GM19351 (cell line): ENCODE results near the gene CADM1.

Source experiments
- ATAC-seq: cut with Tn5 transposase; IDR thresholded peaks from one replicate; pipeline ENCODE4 v1.9.1; 2021; ENCODE audit warnings: mild to moderate bottlenecking, moderate library complexity; ENCODE audit not compliant: unreplicated experiment

The CADM1 gene

DNA sequence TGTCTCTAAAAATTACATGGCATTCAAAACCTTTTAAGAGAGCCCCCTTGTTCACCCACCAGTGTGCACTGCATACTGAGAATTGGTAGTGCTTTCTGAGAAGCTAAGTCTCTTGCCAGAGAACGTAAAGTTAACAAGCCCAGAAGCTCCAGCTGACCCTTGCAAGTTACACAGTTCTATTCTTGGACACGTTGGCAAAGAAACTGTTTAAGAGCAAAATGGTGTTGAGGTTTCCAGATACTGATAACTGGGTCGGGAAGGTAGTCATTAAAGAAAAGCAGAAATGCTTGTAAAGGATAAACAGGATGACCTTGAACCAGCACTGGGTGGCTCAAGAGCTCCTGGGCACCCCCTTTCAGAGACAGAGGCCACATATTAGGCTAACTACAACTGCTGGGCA is 284.8 kb downstream of the CADM1 start:
- ATAC-seq = no peak

DNA sequence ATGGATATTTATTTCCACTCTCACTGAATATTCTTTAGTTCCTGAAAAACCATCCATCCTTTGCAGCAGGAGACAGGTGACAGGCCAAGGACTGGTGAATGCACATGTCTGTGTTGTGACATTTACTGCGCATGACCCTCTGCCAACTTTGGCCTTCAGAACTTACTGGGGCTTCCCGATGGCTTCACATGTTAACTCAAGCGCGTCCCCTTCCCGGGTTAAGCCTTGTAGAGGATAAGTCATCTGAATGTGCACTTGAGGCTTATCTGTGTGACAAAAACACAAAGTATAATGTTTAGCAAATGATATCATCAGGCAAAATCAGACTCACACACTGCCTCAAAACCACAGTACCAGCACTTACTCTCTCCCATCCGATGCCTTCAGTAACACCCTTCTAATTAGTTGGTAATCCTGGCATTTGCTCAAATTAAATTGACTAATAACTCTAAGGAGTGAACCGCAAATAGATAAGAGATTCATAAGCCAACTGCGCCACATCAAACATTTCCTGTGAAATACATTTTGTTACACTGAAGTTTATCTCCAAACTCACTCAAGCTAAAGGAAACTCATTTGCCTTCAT is 286.4 kb downstream of the CADM1 start:
- ATAC-seq = no peak

DNA sequence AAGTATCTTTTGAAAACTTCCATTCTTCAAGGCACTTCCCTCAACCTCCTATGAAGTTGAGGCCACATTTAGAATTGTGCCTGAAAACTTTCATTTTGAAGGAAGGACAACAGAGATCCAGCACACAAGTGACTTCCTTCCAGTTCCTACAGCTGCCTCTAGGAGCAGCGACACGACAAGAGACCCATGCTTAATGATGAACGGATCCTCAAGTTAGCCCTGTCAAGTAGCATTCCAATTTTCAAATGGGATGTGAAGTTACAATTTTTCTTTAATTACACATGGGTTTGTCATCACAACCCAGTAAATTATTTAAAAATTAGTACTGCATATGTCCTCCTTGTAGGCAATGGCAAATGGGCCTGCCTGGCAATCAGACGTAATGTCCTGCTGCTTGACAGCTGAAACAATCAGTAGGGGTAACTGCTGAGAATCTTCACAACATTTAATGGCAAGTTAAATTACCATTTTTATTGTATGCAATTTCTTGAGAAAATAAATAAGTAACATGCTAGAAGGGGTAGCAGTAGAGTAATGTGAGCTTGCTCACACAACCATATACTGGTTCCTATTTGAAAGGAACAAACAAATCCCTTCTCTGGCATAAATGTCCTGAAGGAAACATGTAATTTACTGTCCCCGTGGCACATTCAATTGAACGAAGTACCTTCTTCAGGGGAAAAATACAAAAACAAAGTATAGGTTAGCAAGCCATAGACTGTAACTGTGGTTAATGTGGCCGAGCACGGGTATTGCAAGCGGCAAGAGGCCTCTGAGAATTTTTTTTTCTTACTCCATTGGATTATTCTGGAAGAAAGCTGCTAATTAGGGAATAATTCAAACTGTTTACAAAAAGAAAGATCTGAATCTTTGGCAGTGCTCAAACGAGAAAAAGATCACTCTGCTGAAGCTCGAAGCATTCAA is 288.3 kb downstream of the CADM1 start:
- no peak for ATAC-seq

DNA sequence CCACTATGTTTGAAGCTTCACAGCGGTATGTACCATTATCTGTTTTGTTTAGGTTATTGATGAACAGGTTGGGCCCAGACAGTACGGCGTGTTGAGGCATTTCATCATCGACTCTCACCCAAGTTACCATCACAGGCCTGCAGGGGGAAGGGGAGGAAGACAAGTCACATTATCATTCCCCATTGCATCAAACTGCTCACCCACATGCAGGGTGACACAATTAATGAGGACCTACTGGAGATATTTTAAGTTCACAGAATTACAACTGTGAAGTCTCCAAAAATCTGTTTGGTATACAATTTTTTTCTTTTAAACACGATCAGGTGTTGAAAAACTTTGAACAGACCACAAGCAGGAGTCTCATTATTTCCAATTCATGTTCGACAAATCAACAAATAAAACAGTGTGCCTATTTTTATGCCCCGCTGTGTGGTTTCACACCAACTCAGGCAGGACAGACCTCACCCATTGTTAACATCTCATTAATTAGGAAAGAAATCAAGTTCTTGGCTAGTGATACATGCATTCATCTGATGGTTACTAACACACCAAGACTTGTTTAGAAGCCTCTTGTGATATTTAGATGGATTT is 289.5 kb downstream of the CADM1 start:
- no peak for ATAC-seq

DNA sequence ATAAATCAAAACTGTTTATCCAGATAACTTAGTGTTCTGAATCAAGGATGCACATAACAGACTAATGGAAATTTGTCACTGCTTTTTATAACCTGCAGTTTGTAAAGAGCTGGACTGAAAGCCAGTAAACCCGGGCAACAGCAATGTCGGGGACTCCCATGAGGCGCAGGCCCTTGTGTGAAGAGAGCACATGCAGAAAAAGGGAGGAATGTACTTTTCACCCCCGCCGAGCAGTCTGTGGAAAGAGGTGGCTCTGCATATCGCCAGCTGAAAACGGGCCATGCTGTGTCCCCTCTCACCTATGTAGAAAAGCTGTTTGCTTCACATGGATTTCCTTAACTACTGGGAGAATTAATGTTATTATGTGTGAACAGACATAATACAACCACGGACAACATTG is 291.2 kb downstream of the CADM1 start:
- no peak for ATAC-seq

DNA sequence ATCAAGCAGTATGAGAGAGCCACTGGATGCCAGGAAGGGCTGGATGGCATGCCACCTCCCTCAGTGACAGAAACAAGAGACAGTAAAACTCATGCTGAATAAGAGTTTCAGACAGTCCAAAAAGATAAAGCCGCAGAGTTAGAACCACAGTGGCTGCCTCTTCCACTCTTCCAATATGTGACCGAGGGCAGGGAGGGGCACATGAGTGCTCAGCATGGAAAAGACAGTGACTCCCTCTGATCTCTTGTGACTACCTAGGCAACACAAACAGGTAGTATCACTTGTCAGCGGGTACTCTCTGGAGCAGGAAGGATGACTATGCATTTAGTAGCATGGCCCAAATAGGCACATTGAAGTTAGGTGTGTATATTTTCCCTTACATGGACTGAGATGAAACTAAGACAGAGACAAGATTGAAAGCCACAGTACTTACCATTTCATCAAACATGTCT is 295.4 kb downstream of the CADM1 start:
- ATAC-seq = no peak

DNA sequence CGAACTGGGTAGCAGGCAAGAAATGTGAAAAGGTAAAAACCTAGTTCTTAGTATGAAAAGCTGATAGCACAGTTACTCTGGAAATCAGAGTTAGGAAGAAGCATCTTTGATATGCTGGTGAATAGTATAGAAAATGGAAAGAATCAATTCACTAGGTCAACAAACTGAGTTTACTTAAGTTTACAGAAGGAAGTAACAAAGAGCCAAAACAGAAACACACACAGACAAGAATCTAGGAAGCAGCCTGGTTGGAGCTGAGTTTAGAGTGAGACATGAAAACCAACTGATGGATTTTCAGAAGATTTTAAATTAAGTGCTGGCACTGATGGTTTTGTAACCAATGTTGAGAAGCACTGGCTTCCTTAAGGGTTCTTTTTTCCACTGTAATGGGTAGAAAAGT is 296.3 kb downstream of the CADM1 start:
- ATAC-seq = no peak

DNA sequence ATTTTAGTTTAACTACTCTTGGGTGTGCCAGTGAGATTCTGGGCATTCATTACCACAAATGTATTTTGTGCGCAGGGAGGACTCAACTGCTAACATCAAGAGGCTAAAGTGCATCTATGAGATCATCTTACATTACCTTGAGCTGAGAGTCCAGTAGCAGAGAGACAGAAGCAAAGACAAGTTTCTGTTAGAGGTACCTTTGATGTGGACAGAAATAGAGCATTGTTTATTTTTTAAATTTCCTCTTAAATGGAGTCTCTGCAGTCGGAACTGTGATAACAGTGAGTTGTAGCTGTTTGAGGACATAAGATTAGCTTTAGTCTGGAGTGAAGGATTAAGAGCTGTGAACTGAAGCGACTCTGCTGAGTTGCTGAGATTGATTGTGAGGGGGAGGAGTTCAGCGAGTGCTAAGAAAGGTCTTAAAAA is 297.0 kb downstream of the CADM1 start:
- ATAC-seq = no peak

DNA sequence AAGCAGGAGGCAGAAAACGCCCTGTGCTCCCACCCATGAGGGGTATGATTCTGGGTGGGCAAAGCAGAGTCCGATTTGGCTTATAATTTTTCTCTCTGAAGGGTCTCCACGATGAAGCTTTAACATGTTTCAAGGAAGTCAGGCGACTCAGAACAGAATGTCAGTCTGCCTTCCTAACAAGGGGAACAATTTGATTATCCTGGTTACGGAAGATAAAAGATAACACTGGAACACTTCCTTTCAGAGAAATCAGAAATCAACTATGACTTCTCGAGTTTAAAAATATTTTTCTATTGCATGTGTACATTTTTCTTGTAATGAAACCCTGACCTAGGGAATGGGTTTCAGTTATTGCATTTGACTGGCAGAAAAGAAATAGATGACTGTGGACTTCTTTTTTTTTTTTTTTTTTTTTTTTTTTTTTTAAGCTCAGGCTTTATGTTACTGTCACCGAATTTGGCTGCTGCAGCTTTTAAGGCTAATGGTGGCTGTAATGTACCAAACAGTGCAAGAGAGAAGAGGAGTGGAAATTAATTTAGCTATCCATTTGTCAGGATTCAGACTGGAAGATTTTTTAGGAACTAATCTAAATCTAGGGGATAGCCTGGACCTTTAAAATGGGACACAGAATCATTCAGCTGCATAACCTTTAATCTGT is 297.7 kb downstream of the CADM1 start:
- ATAC-seq = no peak

DNA sequence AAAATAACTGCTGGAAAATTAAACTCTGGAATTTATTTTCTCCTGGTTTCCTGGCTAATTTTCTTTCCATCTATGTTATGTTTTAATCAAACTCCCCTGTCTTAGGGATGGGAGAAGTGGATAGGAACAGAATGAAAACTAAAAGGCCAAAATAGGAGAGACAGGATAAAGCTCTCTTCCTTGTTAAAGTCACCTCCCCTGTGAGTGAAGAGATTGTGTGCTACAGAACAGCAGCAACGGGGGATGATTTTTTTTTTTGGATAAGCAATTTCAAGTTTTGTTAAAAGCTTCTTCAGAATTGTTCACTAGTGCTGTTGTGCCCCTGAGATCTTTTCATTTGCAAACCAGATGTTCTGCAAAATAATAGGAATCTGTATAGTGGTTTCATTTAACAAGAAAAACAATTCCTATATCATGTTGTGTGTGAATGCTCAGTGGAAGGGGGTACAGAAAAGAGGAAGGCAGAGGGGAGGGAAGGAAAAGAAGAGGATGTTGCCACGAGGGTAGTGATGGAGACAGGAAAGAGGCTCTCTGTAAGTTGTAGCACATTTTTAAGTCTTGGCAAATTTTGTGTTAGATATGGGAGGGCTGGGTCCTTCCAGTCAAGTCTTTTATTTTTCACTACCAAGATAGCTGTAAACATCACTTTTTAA is 301.2 kb downstream of the CADM1 start:
- ATAC-seq = no peak

DNA sequence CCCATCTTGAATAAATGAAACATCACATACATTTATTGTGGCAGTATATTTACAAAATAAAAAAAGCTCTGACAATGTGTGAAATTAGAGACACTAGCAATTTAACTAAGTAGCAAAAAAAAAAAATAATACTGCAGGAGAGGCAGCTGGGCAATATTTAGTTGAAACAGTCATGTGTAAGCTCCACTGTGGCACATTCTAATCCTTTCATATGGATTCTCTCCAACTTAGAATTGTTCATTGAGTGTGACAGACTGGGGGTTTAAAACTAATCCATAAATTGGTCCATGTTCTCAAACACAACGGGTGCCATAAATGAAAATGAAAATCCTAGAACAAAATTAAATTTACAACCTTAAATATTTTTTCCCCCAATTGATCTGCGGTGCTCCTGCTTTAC is 302.1 kb downstream of the CADM1 start:
- ATAC-seq = no peak

DNA sequence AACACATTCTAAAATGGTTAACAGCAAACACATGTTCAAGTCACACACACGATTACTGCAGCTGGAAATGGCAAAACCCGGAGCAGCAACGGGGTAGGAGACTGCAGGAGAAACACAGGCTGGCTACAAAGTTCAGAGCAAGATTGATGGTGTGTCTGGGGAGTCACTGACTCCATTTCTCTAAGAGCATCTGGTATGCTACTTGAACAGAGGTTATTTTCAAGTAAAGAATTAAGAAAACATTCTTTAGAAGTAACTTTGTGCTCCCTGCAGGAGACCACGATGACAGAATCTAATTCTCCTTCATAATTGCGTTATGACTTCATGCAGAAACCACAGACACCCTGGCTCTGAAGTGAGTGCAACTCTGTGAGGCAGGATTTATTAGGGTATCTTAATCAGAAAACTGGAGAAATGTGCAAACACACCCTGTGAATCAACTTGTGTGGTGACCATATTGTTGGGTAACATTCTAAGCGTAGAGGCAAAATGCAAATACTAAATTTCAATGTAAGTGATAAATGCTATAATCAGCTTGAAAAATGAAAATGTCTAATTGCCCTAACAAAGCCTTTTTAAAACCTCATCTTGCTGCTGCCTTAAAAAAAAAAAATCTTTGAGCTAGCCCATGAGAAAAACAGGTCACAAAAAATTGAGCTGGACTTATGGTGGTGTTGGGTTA is 303.0 kb downstream of the CADM1 start:
- no peak for ATAC-seq

DNA sequence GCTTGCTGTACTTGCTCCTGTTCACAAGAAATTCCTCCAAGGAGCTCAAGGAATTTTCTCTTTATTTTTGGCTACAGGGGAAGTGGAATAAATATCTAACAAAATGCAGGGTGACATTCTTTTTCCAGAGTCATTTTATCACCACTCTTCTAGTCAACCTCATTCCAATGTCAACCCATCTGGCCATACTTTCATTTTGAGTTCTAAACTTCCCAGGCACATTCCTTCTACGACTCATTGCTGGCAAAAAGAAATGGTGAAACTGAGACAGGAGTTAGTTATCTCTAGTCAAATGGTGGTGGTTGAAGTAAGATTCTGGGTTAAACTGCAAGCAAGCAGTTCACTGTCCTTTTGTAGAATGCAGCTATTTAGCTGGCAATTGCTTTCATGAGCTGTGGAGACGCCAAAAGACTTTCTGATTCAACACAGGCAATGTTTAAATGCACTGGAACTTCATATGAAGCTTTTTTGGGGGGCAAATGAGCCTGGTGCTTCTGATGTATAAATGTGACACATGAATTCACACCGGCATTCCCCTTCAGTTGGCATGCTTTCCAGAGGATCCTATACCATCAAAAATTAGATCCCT is 304.6 kb downstream of the CADM1 start:
- ATAC-seq = no peak

DNA sequence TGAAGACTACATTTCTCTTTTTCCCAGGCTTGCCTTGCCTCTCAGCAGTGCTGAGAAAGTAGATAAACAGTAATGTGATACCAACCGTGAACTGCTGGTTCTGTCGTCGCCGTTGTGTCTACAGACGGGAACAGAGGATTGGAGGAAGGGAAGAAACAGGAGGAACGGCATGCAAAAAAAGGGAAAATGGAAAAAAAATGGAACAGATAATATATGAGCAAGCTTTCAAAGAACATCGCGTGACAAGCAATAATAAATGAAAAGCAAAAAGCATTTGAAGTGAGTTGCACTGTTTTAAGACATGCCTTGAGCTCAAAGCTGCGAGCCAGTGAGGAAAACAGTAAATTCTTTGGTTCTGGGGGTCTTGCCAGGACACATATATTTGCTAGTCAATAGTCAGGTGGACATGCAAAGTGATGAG is 305.9 kb downstream of the CADM1 start:
- ATAC-seq = no peak

DNA sequence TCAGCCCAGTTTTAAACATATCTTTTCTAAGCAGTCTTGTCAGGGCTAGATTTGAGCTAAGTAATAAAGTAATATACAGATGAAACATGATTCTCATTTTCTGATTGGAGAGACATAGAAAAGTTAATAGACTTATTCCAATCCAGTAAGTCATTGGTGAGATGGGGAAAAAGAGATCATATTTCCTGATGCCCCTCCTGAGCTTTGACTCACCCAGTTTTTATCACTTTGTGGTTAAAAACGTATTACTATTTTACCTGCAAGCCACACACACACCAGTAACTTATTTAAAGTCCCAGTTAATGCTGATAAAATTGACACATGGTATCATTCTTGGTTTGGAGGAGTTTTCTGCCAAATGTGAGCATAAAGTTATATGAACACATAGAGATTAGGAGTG is 306.8 kb downstream of the CADM1 start:
- no peak for ATAC-seq

DNA sequence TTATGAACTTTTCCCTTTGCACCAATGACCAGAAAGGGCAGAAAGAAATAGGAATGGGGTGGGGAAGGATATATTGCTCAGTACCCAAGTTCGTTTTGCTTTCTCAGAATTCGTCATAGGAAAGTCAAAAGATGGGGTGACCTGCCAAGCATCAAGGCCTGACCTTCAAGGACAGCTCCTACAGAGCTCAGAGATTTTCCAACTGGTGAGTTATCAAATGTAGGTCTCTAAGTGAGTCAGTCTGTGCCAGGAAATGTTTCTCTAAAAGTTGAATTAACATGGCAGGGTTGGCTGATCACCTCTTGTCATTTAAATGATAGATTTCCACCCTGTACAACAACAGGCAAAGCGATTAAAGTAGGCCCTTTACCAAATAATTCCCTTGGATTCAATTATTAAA is 307.2 kb downstream of the CADM1 start:
- no peak for ATAC-seq

DNA sequence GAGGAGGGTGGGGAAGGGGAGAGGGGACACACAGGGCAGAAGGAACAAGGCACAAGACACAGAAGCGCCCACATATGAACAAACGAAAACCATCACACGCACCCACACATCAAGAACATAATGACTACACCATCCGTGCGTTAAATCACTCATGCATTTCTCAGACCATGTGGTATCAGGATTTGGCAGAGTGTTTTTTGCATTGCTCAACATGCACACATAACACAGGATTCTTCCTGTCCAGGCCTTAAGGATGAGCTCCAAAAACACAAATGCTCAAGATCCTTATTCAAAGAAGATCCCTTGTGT is 309.5 kb downstream of the CADM1 start:
- ATAC-seq = peak; percentile 85

DNA sequence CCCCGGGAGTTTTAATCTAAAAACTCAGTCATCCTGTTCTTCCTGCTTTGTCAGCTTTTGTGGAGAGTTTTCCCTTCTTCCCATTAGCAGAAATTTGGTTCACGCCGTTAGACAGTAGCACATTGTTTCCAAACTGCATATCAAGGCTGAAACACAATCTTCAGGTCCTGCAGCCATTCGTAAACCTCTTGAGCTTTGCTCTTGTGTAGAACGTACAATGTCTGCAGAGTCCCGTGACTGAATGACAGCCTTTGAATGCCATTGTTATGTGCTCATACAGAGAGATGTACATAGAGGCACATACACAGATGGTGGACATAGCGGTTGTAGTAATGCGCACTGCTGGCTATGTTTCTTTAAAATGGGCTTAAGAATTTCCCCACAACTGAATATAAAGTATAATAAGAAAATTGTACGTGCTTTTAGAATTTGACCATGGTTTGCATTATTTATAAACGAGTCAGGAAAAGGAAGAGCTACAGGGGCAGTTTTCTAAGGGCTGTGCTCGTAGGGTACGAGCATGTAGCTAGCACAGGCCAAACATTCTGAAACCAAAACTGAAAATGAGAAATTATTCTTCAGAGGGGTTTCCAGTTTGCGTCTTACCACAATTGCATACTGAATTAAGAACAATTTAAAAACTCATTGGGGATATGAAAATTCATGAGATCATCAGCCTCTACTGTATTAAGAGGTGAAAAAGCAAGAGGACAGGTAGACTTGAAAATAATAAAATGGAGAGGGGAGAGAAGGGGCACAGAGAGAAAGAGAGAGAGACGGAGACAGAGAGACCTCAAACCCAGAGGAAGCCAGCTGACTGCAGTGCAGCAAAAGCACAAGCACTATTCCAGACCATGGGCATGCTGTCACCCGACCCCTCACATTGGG is 310.1 kb downstream of the CADM1 start:
- peak; percentile 90 for ATAC-seq

DNA sequence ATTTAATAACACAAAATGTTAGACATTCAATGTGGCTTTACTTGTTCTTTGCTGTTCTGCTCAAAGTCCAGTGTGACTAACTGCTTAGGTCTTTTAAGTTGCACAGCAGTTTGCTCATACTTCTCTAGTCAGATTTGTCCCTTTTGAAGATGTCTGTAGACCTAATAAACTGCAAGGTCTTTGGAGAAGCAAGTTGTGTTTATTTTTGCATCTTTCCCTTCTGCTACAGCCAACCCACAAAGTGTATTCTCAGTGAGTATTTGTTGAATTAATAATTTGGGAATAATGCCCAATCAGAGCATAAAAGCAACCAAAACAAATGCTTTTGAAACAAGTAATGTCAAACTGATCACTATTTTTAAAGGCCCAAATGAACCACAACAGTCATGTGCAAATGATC is 312.5 kb downstream of the CADM1 start:
- no peak for ATAC-seq
